GM12874 (cell line): ENCODE measurements around the gene CYSTM1.

Source experiments
- TF ChIP-seq, protein P1 (sequence below): IDR thresholded peaks from 2 replicates; pipeline ENCODE4 v1.5.1; 2011; ENCODE audit warnings: low read depth, mild to moderate bottlenecking, control low read depth, low read length, moderate library complexity; ENCODE audit not compliant: insufficient read depth

The CYSTM1 gene

DNA sequence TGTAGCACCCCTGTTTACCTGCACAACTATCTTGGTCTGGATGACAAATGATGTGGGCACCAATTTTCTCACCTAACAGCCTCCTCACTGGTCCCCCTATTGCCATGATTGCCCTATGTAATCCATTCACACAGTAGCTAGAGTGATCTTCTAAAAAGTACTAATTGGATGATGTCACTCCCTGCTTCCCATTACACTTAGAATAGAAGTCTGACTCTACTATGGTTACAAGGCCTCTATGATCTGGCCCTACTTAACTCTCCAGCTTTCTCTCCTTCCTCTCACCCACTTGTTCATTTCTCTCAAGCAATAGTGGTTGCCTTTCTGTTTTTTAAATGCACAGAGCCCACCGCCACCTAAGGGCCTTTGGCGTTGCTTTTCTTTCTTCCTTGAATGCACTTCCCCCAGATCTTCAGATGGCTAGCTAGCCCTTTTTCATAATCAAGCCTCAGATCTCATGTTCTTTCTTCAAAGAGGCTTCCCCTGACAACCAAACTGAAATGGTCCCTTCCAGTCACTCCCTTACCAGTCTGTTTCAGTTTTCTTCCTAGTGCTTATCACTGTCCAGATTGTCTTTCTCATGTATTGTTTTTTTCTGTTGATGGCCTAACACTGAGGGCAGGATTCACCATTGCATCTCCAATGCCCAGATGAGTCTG lies 40.6 kb upstream of the CYSTM1 start:
- TF ChIP-seq, protein P1, sequence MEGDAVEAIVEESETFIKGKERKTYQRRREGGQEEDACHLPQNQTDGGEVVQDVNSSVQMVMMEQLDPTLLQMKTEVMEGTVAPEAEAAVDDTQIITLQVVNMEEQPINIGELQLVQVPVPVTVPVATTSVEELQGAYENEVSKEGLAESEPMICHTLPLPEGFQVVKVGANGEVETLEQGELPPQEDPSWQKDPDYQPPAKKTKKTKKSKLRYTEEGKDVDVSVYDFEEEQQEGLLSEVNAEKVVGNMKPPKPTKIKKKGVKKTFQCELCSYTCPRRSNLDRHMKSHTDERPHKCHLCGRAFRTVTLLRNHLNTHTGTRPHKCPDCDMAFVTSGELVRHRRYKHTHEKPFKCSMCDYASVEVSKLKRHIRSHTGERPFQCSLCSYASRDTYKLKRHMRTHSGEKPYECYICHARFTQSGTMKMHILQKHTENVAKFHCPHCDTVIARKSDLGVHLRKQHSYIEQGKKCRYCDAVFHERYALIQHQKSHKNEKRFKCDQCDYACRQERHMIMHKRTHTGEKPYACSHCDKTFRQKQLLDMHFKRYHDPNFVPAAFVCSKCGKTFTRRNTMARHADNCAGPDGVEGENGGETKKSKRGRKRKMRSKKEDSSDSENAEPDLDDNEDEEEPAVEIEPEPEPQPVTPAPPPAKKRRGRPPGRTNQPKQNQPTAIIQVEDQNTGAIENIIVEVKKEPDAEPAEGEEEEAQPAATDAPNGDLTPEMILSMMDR, result no peak

DNA sequence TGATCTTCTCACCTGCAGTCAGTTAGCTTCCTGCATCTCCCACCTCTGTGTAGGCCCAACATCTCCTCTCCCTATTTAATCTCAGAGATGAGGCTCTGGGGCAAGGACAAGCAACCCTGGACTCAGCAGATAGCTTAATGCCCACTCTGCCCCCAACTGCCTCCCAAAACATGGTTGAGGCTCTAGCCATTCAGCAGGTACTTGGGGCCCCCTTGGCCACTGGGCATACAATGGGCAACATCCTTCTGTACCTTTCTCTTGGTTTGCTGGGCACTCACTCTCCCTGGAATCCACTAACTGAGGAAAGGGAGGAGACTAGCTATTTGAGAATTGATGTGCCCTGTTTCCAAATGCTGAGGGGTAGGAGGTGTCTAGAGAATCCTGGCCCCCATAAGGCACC lies 39.9 kb upstream of the CYSTM1 start:
- TF ChIP-seq, protein P1, result no peak

DNA sequence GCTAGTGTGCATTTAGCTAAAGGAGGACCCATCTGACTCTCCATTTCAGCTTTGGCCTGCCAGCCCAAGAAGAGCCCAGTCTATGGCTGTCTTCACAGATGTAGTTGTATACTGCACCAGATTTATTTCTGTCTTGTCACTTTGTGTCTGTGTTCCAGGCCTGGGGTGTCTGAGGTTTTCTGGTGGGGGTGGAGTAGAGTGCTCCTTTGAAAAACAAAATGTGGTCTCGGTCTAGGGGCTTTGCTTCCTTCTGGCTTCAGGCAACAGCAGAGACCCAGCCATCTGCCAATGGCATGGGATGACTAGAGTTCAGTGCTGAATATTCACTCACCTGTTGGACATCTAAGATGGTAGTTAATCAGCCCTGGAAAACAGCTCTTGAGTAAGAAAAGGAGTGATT lies 38.4 kb upstream of the CYSTM1 start:
- TF ChIP-seq, protein P1, result no peak

DNA sequence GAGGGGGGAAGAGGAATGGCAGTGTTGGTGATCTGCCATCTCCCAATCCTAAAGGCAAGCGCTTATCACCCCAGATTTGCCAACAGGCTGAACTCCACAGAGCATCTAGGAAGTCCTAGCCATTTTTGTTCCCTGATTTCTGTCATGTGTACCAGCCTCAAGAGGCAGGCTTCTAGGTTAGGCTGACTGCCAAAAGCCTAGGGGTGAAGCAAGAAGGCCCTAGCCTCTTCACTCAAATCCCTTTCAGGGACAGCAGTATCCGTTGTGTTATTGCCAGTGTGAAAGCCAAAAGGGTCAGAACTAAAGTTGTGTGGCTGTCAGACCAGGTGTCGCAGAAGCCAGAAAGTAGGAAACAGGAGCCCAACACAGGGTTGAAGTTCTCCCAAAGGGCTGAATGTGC lies 34.6 kb upstream of the CYSTM1 start:
- TF ChIP-seq, protein P1, result no peak

DNA sequence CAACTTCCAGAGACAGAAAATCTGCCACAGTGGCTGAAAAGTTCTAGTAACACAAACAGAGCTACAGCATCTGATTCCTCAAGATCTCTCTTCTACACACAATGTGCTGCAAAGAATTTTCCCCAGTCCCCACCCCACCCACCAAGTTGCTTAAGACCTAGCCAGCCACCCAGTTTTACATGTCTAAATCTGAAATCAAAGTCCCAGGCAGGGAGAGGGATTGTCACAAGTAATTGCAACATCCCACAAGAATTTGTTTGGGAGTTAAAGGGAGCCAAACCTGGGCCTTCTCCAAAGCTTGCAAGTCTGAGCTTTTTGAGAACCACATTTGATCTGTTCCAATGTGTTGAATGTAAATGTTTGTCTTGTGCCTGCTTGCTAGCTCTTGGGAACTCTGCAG lies 33.7 kb upstream of the CYSTM1 start:
- TF ChIP-seq, protein P1, result no peak

DNA sequence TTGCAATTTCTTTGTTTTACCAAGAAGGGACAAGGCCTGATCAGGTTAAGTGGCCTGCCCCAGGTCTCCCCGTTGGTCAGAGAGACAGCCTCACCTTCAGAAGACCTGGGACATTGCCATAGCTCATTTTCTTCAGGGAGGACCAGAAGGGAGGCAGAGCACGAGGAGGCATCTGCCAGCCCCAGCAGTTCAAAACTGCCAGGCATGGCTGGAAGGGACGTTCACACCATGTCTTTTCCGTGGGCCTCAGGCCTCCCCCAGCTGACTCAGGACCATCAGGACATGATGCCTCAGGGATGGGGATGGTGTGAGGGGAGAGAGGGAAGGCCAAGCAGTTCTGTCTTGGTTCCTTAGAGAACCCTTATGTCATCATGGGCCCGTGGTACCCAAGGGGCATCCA lies 32.7 kb upstream of the CYSTM1 start:
- TF ChIP-seq, protein P1, result no peak

DNA sequence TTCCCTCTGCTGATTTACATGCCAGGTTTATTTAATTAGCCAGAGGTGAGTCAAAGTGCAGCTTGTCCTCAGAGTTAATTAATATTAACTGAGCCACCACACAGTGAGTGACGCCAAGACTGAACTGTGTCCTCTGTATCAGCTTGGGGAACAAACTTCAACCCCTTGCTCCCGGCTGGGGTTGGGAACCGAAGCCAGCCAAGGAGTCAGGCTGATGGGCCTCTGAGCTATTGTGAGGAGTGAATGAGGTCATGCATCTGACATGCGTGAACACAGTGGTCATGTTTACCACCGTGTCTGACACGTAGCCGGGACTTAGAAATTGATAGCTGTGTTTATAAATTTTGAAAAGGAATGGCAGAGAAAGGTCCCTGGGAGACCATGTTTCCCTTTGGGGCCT lies 32.1 kb upstream of the CYSTM1 start:
- TF ChIP-seq, protein P1, result no peak
